Colonic mucosa (tissue), 4 donors: ENCODE results near the gene ESYT2. TPM values are rescaled to one million over a fixed set of nuclear protein-coding genes. Genes with fewer than 3 reads are reported as not detected.
A peak's percentile ranks its signal among the peaks of the same experiment; 100 is the strongest.

Experiments used
- DNase-seq: peaks from one replicate; pipeline ENCODE4 v3.0.0-alpha.2; 2020
- H3K27ac ChIP-seq: fragments of 200-600 bp; one replicate; pipeline ENCODE4 v1.8.0; 2021
- H3K27me3 ChIP-seq: fragments of 200-600 bp; one replicate; pipeline ENCODE4 v1.8.0; 2021
- H3K36me3 ChIP-seq: fragments of 200-600 bp; one replicate; pipeline ENCODE4 v1.8.0; 2021
- H3K4me1 ChIP-seq: fragments of 200-600 bp; one replicate; pipeline ENCODE4 v1.8.0; 2021; ENCODE audit warnings: mild to moderate bottlenecking
- H3K4me3 ChIP-seq: fragments of 200-600 bp; one replicate; pipeline ENCODE4 v1.8.0; 2021
- H3K9ac ChIP-seq, 2 donors: one replicate each; pipeline ENCODE4 v1.7.0; 2013; ENCODE audit warnings: control low read depth in 2 of 2, low read depth in 2 of 2, low read length in 2 of 2
- H3K9me3 ChIP-seq: fragments of 200-600 bp; one replicate; pipeline ENCODE4 v1.8.0; 2021
- CTCF ChIP-seq: fragments of 200-600 bp; IDR thresholded peaks from one replicate; pipeline ENCODE4 v1.8.0; 2022; ENCODE audit warnings: antibody characterized with exemption, mild to moderate bottlenecking
- intact Hi-C: fragments of 100-400 bp; cut with DNase I; formaldehyde crosslinking; loops from one replicate; pipeline ENCODE4 v1.14.1; 2022
- total RNA-seq, 2 donors: library from RNA; stranded (reverse); fragmentation: NEBNext Ultra II Directional in 1 of 2; extraction: Animal tissue kit (Norgen Biotek cat#: 25700) in 1 of 2; gene quantifications; one replicate each; pipeline ENCODE4 v1.2.1, GENCODE V29; 2021
- donor health status: healthy.
- donor health status: DM: no; HTN: no; CAD: no.
- donor health status: DM: no; HTN: no; CAD: no.

ESYT2 gene
- total RNA-seq, 2 donors from 2014 or later = 57.5 to 105 TPM

- Histone ChIP-seq H3K36me3 (no peaks in the 10 kb centered on the region), H3K27ac (no peak overlapping the region), H3K27me3 (no peaks in the 10 kb centered on the region), H3K9ac (no peak overlapping the region), H3K4me3 (no peak overlapping the region), H3K9me3 (no peaks in the 10 kb centered on the region), H3K4me1 (no peaks in the 10 kb centered on the region)
- no peak for DNase-seq
- TF ChIP-seq CTCF = no peak
- intact Hi-C loops = no loop called here
Measured at GRCh38 chr7:158766570-158767281, 62.6 kb downstream of the ESYT2 start.

- no peak for DNase-seq
- H3K9me3 ChIP-seq = no peaks in the 10 kb centered on the region
- no peak overlapping the region for H3K27ac ChIP-seq
- no peaks in the 10 kb centered on the region for H3K4me1 ChIP-seq
- no peak for TF ChIP-seq CTCF
- intact Hi-C loops = no loop called here
- no peak overlapping the region for H3K9ac ChIP-seq
- H3K36me3 ChIP-seq = no peaks in the 10 kb centered on the region
- H3K27me3 ChIP-seq = no peaks in the 10 kb centered on the region
- H3K4me3 ChIP-seq = no peak overlapping the region
Measured at GRCh38 chr7:158765020-158765419, 64.3 kb downstream of the ESYT2 start.

GRCh38 chr7:158763454-158764033 lies 65.8 kb downstream of the ESYT2 start:
- Histone ChIP-seq H3K9me3 (no peaks in the 10 kb centered on the region), H3K4me3 (no peak overlapping the region), H3K27ac (no peak overlapping the region), H3K4me1 (no peaks in the 10 kb centered on the region), H3K27me3 (no peaks in the 10 kb centered on the region), H3K9ac (peak overlapping the region in 1 of 2 donors; percentile 42), H3K36me3 (no peaks in the 10 kb centered on the region)
- intact Hi-C loops = no loop called here
- no peak for TF ChIP-seq CTCF
- DNase-seq = no peak

GRCh38 chr7:158761945-158762344 lies 67.4 kb downstream of the ESYT2 start:
- Histone ChIP-seq H3K27ac (no peak overlapping the region), H3K4me3 (no peak overlapping the region), H3K27me3 (no peaks in the 10 kb centered on the region), H3K36me3 (no peaks in the 10 kb centered on the region), H3K9me3 (no peaks in the 10 kb centered on the region), H3K4me1 (no peaks in the 10 kb centered on the region), H3K9ac (no peak overlapping the region)
- no peak for DNase-seq
- no peak for TF ChIP-seq CTCF
- intact Hi-C loops = no loop called here

GRCh38 chr7:158760936-158761335 lies 68.4 kb downstream of the ESYT2 start:
- DNase-seq = no peak
- no peak overlapping the region for H3K4me3 ChIP-seq
- no peaks in the 10 kb centered on the region for H3K36me3 ChIP-seq
- intact Hi-C loops = no loop called here
- no peaks in the 10 kb centered on the region for H3K27me3 ChIP-seq
- H3K4me1 ChIP-seq = no peaks in the 10 kb centered on the region
- no peak for TF ChIP-seq CTCF
- H3K9ac ChIP-seq = no peak overlapping the region
- H3K27ac ChIP-seq = no peak overlapping the region
- no peaks in the 10 kb centered on the region for H3K9me3 ChIP-seq
